Measurements from ENCODE around the gene DRAM2. TPM values are rescaled to one million over a fixed set of nuclear protein-coding genes. Genes with fewer than 3 reads are reported as not detected.

The DRAM2 gene
- total and polyA plus RNA-seq, 2 of the 13 experiments (the other 11 are each of a cell fraction or from before 2014, with no cell fraction given) = 33.2 to 123 TPM

- H3K4me1 ChIP-seq (ENCODE audit: insufficient read depth, low read length) = no peaks in the 10 kb centered on the region
- no peaks in the 10 kb centered on the region for H3K9me3 ChIP-seq (ENCODE audit: low read length)
- WGBS (ENCODE audit: low lambda C conversion rate) = 18% methylated on average over 1 of the region's 2 CpGs
- H4K20me1 ChIP-seq (ENCODE audit: insufficient read depth, low read length) = no peaks in the 10 kb centered on the region
- no peaks in the 10 kb centered on the region for H3K36me3 ChIP-seq (replicated peaks in 1 of 2; ENCODE audit: control insufficient read depth in 1 of 2, insufficient read depth in 2 of 2, low read length in 2 of 2)
- no peak overlapping the region for H3K9ac ChIP-seq (ENCODE audit: insufficient read depth, low read depth, low read length)
- no peak overlapping the region for H3K27ac ChIP-seq (ENCODE audit: extremely low read length, insufficient read depth, low read length)
- TF ChIP-seq SAFB2 (CRISPR knock-in tag; IDR thresholded peaks at IDR 0.05; ENCODE audit: borderline replicate concordance, low read depth) = no peak
- no peak for TF ChIP-seq ZNF652 (CRISPR knock-in tag; IDR thresholded peaks at IDR 0.05; ENCODE audit: borderline replicate concordance, low read depth)
- no peak for TF ChIP-seq DPF2 (CRISPR knock-in tag; IDR thresholded peaks at IDR 0.05; ENCODE audit: borderline replicate concordance, low read depth)
- no peak for TF ChIP-seq STAG1 (CRISPR knock-in tag; IDR thresholded peaks at IDR 0.05)
- FAIRE-seq (no peak), DNase-seq (ENCODE audit: low spot score) (no peak), ATAC-seq (no peak)
- H3K27me3 ChIP-seq (ENCODE audit: control insufficient read depth in 1 of 2, insufficient read depth in 2 of 2, low read length in 2 of 2) = no peaks in the 10 kb centered on the region
- H3K4me3 ChIP-seq (replicated peaks in 1 of 3; ENCODE audit: insufficient read depth in 1 of 3, low read depth in 2 of 3, low read length in 3 of 3) = no peak overlapping the region
- no peak overlapping the region for H2AFZ ChIP-seq (ENCODE audit: low read length)
- ChIA-PET POLR2A (no interaction called here), CTCF (ENCODE audit: low intra/inter-chr PET ratio, low total read pairs) (no interaction called here)
- intact Hi-C loops (cut with micrococcal nuclease; ENCODE audit: unreplicated experiment) (no loop called here), in situ Hi-C loops (cut with HindIII; ENCODE audit: extremely low pct_ligation_motif_present, low pct_unique_long_range_greater_than_20kb) (no loop called here)
- BruUV-seq (replicated peaks) = no TSS peak
- no peak overlapping the region for H3K4me2 ChIP-seq (ENCODE audit: low read depth, low read length)
- H3K79me2 ChIP-seq (ENCODE audit: insufficient read depth, low read length) = no peaks in the 10 kb centered on the region
Measured at GRCh38 chr1:111084999-111085398, 54.9 kb downstream of the DRAM2 start.

DNA sequence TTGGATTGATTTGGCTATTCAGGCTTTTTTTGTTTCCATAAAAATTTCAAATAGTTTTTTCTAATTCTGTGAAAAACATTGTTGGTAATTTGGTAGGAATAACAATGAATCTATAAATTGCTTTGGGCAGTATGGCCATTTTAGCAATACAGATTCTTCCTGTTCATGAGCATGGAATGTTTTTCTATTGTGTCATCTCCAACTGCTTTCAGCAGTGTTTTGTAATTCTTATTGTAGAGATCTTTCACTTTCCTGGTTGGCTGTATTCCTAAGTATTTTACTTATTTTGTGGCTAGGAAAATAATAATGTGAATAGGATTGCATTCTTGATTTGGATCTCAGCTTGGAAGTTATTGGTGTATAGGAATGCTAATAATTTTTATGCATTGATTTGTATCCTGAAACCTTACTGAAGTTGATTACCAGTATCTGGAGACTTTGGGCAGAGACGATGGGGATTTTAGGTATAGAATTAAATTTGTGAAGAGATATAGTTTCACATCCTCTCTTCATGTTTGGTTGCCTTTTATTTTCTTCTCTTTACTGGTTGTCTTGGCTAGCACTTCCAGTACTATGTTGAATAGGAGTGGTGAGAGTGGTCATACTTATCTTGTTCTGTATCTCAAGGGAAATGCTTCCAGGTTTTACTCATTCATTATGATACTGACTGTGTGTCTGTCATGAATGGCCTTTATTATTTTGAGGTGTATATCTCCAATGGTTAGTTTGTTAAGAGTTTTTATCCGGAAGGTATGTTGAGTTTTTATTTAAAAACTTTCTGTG, 57.3 kb downstream of the DRAM2 start:
- no peaks in the 10 kb centered on the region for H3K36me3 ChIP-seq (replicated peaks in 1 of 2; ENCODE audit: control insufficient read depth in 1 of 2, insufficient read depth in 2 of 2, low read length in 2 of 2)
- no peak overlapping the region for H3K27ac ChIP-seq (ENCODE audit: extremely low read length, insufficient read depth, low read length)
- no peak for DNase-seq (ENCODE audit: low spot score)
- H3K79me2 ChIP-seq (ENCODE audit: insufficient read depth, low read length) = no peaks in the 10 kb centered on the region
- H3K27me3 ChIP-seq (ENCODE audit: control insufficient read depth in 1 of 2, insufficient read depth in 2 of 2, low read length in 2 of 2) = no peaks in the 10 kb centered on the region
- no peak for ATAC-seq
- H2AFZ ChIP-seq (ENCODE audit: low read length) = no peak overlapping the region
- no peak for FAIRE-seq
- H3K4me1 ChIP-seq (ENCODE audit: insufficient read depth, low read length) = no peaks in the 10 kb centered on the region
- no peaks in the 10 kb centered on the region for H3K9me3 ChIP-seq (ENCODE audit: low read length)
- WGBS (ENCODE audit: low lambda C conversion rate) = 0% methylated on average over 2 of the region's 2 CpGs
- CTCF ChIA-PET (ENCODE audit: low intra/inter-chr PET ratio, low total read pairs) = no interaction called here
- H4K20me1 ChIP-seq (ENCODE audit: insufficient read depth, low read length) = no peaks in the 10 kb centered on the region
- intact Hi-C loops (cut with micrococcal nuclease; ENCODE audit: unreplicated experiment) (no loop called here), in situ Hi-C loops (cut with HindIII; ENCODE audit: extremely low pct_ligation_motif_present, low pct_unique_long_range_greater_than_20kb) (no loop called here)
- H3K4me2 ChIP-seq (ENCODE audit: low read depth, low read length) = no peak overlapping the region
- no peak overlapping the region for H3K9ac ChIP-seq (ENCODE audit: insufficient read depth, low read depth, low read length)
- no TSS peak for BruUV-seq (replicated peaks)
- no peak overlapping the region for H3K4me3 ChIP-seq (replicated peaks in 1 of 3; ENCODE audit: insufficient read depth in 1 of 3, low read depth in 2 of 3, low read length in 3 of 3)
- POLR2A ChIA-PET = no interaction called here
- TF ChIP-seq ZNF441 (CRISPR knock-in tag; IDR thresholded peaks at IDR 0.05; ENCODE audit: borderline replicate concordance) = no peak
- no peak for TF ChIP-seq THYN1 (CRISPR knock-in tag; IDR thresholded peaks at IDR 0.05; ENCODE audit: borderline replicate concordance, low read depth)
- TF ChIP-seq, protein P1, sequence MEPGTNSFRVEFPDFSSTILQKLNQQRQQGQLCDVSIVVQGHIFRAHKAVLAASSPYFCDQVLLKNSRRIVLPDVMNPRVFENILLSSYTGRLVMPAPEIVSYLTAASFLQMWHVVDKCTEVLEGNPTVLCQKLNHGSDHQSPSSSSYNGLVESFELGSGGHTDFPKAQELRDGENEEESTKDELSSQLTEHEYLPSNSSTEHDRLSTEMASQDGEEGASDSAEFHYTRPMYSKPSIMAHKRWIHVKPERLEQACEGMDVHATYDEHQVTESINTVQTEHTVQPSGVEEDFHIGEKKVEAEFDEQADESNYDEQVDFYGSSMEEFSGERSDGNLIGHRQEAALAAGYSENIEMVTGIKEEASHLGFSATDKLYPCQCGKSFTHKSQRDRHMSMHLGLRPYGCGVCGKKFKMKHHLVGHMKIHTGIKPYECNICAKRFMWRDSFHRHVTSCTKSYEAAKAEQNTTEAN (CRISPR knock-in tag; conservative IDR thresholded peaks at IDR 0.05) = no peak
- TF ChIP-seq ZNF577 (CRISPR knock-in tag; IDR thresholded peaks at IDR 0.05; ENCODE audit: borderline replicate concordance, low read depth) = no peak
- no peak for TF ChIP-seq NRL (CRISPR knock-in tag; IDR thresholded peaks at IDR 0.05; ENCODE audit: borderline replicate concordance)
- TF ChIP-seq, protein P2, sequence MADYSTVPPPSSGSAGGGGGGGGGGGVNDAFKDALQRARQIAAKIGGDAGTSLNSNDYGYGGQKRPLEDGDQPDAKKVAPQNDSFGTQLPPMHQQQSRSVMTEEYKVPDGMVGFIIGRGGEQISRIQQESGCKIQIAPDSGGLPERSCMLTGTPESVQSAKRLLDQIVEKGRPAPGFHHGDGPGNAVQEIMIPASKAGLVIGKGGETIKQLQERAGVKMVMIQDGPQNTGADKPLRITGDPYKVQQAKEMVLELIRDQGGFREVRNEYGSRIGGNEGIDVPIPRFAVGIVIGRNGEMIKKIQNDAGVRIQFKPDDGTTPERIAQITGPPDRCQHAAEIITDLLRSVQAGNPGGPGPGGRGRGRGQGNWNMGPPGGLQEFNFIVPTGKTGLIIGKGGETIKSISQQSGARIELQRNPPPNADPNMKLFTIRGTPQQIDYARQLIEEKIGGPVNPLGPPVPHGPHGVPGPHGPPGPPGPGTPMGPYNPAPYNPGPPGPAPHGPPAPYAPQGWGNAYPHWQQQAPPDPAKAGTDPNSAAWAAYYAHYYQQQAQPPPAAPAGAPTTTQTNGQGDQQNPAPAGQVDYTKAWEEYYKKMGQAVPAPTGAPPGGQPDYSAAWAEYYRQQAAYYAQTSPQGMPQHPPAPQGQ (CRISPR knock-in tag; IDR thresholded peaks at IDR 0.05; ENCODE audit: borderline replicate concordance) = no peak
- TF ChIP-seq CBX2 (IDR thresholded peaks at IDR 0.05; ENCODE audit: low read depth, low read length) = no peak
- TF ChIP-seq CBX2 (CRISPR knock-in tag; IDR thresholded peaks at IDR 0.05; ENCODE audit: low read depth) = no peak
- no peak for TF ChIP-seq RBM39 (IDR thresholded peaks at IDR 0.05; ENCODE audit: low read depth, low read length, poor library complexity, severe bottlenecking)
- no peak for TF ChIP-seq ZFYVE20 (CRISPR knock-in tag; IDR thresholded peaks at IDR 0.05; ENCODE audit: borderline replicate concordance, low read depth)
- TF ChIP-seq EZH2 (conservative IDR thresholded peaks at IDR 0.05; ENCODE audit: low read depth, low read length) = no peak
